ENCODE results near the gene DIO1.

DIO1 gene

DNA sequence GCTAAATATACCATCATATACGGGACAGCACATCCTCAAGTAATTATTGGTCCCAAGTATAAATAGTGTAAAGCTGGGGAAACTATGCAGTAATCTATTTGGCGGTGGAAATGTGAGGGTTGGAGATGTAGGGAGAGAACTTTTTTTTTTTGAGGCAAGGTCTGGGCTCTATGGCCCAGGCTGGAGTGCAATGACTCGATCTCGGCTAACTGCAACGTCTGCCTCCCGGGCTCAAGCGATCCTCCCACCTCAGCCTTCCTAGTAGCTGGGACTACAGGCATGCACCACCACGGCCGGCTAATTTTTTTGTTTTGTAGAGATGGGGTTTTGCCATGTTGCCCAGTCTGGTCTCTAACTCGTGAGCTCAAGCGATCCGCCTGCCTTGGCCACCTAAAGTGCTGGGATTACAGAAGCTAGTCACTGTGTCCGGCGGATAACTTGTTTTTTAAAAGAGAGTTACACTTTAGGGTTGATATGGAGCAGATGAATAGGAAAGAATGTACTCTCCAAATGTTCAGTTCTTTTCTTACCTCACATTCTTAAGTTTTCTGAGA is 49.6 kb downstream of the DIO1 start:
- no peak for DNase-seq

DNA sequence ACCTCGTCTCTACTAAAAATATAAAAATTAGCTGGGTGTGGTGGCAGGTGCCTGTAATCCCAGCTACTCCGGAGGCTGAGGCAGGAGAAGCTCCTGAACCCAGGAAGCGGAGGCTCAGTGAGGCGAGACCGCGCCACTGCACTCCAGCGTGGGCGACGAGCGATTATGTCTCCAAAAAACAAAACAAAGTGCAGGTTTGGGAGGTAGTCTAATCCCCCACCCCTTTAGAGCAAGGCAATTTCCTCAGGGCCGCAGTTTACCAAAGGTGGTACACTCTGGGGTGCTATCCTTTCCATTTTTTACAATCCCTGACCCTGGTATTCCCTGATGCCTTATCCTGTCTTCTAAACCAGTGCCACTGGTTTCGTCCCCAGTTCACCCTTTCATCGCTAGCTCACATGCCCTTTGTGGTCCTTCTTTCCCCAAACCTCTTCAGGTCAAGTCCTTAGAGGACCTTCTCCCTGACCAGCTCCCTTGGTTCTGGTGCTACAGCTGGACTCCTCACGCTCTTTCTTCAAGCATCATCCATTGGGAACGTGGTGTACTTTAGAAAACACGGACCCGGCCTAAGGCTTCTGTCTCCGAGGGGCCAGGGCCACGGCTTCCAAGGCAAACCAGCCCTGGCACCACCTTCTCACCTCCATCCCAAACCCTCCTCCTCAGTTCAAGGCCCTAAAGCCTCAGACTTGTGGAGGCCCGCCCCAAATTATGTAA is 50.6 kb downstream of the DIO1 start:
- no peak for DNase-seq

DNA sequence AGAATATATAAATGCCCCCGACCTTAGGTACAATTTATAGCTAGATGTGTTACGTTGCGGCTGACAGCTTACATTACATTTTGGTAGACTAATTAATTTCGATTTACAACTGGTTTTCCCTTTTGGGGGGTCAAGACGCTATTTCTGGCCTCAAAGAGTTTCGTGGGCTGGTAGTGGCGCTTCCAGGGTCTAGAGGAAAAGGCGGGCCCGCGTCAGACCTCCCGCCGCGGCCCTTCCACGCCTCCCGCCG is 51.1 kb downstream of the DIO1 start:
- DNase-seq: no peak

DNA sequence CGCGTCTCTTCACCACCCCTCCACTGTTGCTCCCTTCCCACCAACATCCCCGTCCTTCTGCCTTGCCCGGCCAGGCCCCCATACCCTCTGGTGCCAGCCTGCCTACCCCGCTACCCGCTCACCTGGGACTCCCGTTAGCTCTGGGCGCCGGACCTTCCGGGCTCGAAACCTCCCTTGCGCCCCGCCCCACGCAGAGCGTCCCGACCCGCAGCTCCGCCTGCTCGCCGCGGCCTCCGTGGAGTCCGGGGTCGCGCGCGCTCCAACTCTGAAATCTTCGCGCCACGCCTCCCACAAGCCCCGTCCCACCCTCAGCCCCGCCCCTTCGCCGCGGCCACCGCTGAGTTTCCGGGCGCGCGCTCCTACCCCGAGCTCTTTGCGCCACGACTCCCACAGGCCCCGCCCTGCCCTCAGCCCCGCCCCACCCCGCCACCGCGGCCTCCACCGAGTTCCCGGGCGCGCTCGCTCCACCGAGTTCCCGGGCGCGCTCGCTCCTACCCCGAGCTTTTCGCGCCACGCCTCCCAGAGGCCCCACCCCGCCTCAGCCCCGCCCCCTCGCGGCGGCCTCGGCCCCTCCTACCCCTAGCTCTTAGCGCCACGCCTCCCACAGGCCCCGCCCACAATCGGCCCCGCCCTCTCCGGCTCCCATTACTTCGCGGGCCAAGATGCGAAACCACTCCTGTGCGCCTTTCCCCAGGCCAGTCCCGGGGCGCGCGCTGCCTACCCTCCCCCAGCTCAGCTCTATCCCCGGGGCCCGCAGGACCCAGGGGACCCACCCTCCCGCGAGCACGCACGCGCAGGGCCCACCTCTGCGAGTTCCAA is 51.7 kb downstream of the DIO1 start, which contains the start of gene IFT25:
Gene IFT25 (minus strand): TSS at position 267 of the 819 bp plus-strand sequence. CDS start 5,617 bp downstream, outside the sequence.
- DNase-seq: peak; percentile 100

DNA sequence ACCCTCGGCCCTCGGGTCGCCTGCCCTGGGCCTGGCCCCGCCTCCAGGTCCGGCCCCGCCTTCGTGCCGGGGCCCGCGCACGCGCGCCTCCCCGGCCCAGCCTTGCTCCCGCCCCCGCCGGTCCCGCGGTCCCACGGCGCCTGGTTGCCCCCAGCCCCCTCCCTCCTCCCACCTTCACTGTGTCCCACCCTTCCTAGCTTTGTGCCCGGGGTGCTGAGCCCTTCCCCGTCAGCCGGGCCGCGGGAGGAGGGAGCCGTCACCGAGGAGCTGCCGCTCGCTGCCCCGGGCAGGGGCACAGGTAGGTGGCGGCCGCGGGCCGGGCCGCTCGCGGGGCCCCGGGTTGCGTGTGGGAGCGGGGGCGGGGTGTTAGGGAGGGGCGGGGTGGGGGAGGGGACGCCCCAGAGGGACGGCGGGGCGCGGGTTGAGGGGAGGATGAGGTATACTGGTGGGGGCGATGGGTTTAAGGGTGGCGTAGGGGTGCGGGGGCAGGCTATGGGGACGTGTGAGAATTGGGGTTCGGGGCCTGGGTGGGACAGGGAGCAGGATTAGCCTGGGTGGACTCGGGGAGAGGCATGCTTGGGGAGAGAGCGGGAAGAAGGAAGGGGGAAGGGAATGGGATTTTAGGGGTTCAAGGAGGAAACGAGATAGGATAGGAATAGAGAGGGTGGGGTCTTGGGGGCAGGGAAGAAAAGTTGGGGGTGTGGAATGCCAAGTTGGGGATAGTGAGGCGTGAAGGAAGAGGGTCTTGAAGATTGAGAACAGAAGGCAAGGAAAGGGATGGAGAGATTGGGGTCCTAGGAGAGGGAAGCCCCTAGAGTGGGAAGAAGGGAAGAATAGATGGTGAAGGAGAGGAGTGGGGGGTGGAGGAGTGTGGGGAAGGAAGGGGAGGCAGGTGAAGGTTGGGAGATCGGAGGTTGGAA is 52.5 kb downstream of the DIO1 start, which contains the start of gene LRRC42:
Gene LRRC42 (plus strand): TSS at position 99 of the 920 bp plus-strand sequence. CDS start 5,650 bp downstream, outside the sequence.
- no peak for DNase-seq

DNA sequence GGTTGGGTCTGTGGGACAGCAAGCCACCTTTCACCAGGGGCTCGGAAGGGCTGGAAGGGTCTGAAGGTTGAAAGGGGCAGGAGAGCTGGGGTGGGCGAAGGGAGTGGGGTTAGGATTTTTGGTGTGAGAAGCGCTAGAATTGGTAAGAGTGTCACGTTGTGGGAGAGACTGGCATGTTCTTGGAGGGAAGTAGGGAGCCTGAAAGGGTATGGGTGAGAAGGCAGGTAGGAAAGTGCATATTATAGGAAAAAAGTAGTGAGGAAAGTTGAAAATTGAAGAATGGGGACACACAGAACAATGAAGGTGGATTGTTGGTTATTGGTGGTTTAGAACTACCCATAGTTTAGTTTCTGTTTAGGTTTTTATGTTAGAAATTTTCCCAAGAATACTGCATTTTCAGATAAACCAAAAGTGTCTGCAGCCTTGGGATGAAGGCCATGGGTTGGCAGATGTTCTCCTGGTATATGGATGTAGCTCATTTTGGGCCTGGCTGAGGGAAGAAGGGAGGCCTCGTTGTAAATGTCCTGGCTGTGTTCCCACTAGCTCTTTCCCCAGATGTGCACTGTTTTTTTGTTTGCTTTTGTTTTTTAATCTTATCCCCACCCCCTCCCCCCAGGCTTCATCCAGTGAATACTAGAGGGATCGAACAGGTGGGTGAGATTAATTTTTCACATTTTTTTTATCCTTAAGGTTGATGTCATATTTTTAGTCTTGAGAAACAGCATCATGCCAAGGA is 53.4 kb downstream of the DIO1 start:
- DNase-seq: no peak

DNA sequence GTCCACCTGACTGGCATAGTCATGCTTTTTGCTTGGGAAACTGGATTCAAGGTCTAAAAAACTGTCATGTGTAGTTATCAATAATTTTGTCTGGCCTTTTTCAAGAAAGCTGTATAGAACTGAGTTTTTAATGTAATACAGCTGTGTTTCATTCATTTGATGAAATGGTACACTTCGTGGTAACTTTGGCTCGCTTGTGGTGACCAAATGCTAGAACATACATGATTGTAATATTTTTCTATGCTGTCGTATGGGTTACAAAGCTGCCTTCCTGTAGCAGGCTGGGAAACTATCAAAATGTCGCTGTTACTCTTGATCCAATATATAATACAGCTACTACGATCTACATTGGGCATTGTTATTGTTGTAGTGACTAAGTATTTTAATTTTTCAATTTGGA is 54.3 kb downstream of the DIO1 start:
- DNase-seq: no peak

DNA sequence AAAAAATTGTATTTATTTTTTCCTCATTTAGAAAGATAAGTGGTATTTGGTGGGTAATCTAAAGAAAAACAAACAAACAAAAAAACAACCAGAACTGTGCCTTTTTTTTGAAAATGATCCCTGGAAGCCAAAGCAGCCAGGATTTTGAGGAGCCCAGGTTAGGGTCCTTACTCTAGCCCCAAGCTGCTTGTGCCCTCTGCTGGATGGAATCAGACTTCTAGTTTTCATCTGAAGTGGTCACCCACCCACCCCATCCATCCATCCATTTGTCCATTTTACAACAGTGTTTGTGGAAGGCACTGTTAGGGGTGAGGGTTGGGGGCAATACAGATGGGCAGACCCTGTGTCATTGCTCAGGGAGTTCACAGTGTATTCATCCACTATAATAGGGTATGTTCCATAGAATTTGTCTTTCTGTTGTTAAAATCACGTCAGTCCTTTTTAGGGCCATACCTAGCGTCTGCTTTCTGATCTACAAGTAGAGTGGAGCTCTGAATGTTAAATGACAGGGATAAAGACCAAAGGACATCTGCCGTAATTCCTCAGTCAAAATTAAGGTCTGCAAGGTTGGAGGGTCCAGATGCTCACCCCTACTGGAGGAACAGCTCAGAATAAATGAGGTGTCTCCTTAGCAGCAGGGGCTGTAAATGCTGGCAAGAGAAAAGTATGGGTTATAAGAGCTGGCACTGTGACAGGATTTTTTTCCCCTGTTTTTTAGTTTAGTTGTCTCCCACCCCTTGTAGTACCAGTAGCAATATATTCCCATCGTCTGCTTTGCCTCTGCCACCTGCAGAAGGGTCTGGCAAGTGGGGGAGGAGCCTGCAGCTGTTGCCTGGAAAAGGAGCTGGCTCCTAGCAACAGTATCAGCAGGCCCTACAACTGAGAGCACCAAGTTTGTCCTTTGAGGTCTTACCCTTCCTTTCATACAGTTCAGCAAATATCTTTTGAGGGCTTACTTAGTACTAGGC is 55.3 kb downstream of the DIO1 start:
- DNase-seq: no peak

DNA sequence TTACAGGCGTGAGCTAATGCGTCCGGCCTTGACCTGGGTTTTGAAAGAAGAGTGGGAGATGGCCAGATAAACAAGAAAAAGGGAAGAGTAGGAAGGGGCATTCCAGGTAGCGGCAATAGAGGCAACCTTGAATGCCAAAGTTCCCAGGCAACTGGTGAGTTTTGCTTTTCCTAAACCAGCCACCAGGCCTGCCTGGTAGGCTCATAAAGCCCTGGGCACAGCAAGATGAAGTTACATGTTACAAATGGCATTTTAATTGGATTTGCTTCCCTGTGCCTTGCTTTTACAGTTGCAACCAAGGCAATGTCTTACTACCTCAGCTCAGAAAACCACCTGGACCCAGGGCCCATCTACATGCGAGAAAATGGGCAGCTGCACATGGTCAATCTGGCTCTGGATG is 57.7 kb downstream of the DIO1 start:
- no peak for DNase-seq

DNA sequence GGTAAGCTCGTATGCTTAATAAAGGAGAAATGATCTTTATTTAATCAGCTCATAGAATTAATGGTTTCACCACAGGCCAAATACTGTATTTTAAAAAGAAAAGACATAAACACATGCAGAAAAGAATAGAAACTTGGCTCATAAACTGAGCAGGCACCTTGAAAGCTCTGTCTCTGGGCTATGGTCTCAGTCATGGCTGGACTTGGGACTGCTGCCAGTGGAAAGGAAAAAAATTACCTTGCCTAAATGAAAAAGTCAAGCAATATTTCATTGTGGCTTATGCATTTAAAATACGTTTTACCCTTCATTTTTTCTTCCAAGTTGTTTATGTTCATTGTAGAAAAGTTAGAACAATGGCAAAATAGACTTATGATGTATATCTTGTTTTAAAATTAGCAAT is 60.1 kb downstream of the DIO1 start:
- no peak for DNase-seq

DNA sequence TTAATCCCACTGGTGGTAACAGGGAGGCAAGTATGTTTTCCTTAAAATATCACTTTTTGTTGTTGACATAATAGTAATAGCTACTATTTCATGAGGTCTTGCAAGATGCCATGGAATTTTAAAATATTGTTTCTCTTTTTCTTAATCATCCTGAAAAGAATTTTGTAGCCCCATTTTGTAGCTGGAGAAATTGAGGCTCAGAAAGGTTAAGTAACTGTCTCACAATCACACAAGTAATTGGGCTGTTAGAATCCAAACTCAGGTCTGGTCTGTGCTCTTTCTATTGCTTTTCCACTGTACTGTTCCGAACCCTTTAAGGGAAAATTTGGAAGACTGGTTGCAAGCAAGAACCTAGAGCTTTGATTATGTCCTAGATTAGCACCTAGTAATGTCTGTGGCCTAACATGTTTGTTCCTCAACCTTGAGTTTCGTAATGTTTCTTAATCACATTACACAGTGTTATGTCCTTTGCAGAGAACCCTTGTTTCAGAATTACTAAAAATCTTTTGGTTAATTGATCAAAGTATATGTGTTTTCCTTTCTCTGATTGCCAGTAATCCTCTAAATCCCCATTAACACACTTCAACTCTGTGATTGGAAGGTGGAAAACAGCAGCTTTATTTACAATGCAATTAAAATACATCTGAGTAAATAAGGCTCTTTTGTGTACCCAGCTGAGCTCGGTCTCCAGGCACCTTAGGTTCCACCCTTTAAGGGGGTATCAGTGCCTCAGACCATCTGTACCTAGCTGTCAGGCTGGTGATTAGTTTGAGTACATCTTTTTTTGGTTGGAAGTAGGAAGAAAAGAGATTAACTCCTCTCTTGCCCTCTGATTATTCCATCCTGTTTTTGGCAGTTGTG is 62.6 kb downstream of the DIO1 start:
- no peak for DNase-seq

DNA sequence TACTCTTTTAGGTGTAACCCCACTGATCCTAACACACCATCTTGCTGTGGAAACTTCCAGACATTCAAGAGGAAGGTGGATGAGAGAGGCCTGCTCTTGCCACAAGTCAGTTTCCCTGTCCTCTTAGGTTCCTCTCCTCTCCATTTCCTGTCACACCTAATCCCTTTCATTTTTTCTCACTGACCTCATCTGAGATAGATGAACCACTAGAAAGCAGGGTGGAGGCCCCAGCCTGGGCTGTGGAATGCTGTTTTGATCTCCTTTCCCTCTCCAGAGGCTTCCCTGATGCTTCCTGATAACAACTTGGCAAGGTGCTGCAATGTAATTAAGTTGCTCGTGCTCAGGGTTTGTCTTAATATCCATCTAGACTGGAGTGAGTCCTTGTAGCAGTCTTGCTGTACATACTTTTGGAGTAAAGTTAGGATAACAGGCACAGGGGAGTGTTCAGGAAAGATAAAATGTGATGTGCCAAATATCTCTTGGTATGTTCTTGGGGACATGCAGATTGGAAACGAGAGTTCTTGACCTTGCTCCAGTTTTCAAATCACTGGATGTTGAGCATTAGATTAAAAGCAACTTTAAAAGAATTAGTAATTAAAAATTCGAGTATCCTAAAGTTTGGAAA is 63.3 kb downstream of the DIO1 start:
- no peak for DNase-seq

DNA sequence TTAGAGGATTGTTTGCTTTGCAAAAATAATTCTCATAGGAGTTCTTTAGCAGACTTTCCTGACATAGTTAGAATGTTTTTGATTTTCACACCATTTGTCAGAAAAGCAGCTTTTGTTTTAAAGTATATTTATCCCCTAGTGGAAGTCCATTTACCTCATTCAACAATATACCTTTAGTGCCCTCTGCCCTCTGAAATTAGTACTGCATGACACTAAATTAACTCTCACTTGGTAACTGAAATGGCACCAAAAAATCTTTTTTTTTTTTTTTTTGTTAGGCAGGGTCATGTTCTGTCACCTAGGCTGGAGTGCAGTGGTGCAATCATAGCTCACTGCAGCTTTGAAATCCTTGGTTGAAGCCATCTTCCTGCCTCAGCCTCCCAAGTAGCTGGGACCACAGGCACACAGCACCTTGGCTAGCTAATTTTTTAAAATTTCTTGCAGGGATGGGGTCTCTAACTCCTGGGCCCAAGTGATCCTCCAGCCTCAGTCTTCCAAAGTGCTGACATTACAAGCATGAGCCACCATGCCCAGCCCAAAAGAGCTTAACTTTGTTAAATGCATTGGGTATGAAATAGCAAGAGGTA is 65.8 kb downstream of the DIO1 start:
- DNase-seq: no peak

Measured in T-helper 9 cell (primary cell).